Heart right ventricle (tissue), 16 donors: ENCODE measurements around the gene DNAH14. TPM values are rescaled to one million over a fixed set of nuclear protein-coding genes. Genes with fewer than 3 reads are reported as not detected.

ENCODE experiments used
- ATAC-seq, 8 donors: fragments of 200-7000 bp; cut with Tn5 transposase; one replicate each; pipeline ENCODE4 v1.9.1; 2020; ENCODE audit warnings: mild to moderate bottlenecking in 8 of 8, moderate library complexity in 8 of 8, moderate number of reproducible peaks in 1 of 8
- DNase-seq, 2 donors: peaks; one replicate each; pipeline ENCODE4 v3.0.0-alpha.2; 2020
- H3K27ac ChIP-seq, 10 donors: fragments of 200-600 bp; sonication (generic) in 2 of 10; one replicate each; pipeline versions ENCODE4 v1.5.0 to v1.8.0; 2020 to 2022; ENCODE audit warnings: mild to moderate bottlenecking in 3 of 10
- H3K27me3 ChIP-seq, 7 donors: fragments of 200-600 bp; one replicate each; pipeline ENCODE4 v1.8.0; 2021 to 2022; ENCODE audit warnings: mild to moderate bottlenecking in 2 of 7
- H3K36me3 ChIP-seq, 9 donors: fragments of 200-600 bp; sonication (generic) in 1 of 9; one replicate each; pipeline versions ENCODE4 v1.5.0 to v1.8.0; 2020 to 2022; ENCODE audit warnings: mild to moderate bottlenecking in 2 of 9
- H3K4me1 ChIP-seq, 9 donors: fragments of 200-600 bp; sonication (generic) in 1 of 9; one replicate each; pipeline versions ENCODE4 v1.5.0 to v1.8.0; 2020 to 2022; ENCODE audit warnings: mild to moderate bottlenecking in 4 of 9
- H3K4me3 ChIP-seq, 10 donors: fragments of 200-600 bp; sonication (generic) in 2 of 10; one replicate each; pipeline versions ENCODE4 v1.5.0 to v1.8.0; 2020 to 2022; ENCODE audit warnings: mild to moderate bottlenecking in 7 of 10, moderate library complexity in 2 of 10
- H3K9me3 ChIP-seq, 11 donors: fragments of 200-600 bp in 10 of 11; sonication (generic) in 2 of 11; one replicate each; pipeline versions ENCODE4 v1.5.0 to v1.8.0; 2013 to 2022; ENCODE audit warnings: mild to moderate bottlenecking in 2 of 11, control low read depth in 1 of 11, moderate library complexity in 1 of 11
- CTCF ChIP-seq, 9 donors: fragments of 200-600 bp; sonication (generic) in 2 of 9; IDR thresholded peaks; one replicate each; pipeline versions ENCODE4 v1.5.0 to v1.8.0; 2021 to 2022; ENCODE audit warnings: antibody characterized with exemption in 9 of 9, mild to moderate bottlenecking in 5 of 9, moderate library complexity in 1 of 9
- WGBS, 2 donors: extraction: QIAGEN DNeasy Blood & Tissue Kit; methylation state at CpG; one replicate each; pipeline ENCODE4 v1.1.7; 2013; ENCODE audit warnings: inconsistent platforms in 1 of 2; 5-methylcytosine and 5-hydroxymethylcytosine counted together
- intact Hi-C, 10 donors: fragments of 100-400 bp; cut with DNase I; formaldehyde crosslinking; loops; one replicate each; pipeline versions ENCODE4 v1.11.1 to v1.14.2; 2022
- polyA plus RNA-seq, 2 donors: library from polyadenylated mRNA; stranded (reverse); fragments of 200-250 nt; gene quantifications; one replicate each; pipeline ENCODE4 v1.2.3, GENCODE V29; 2013
- total RNA-seq, 10 donors: library from RNA; stranded (reverse); fragmentation: NEBNext Ultra II Directional in 3 of 10; extraction: Animal tissue kit (Norgen Biotek cat#: 25700) in 3 of 10; gene quantifications; one replicate each; pipeline versions ENCODE4 v1.2.1 to v1.2.4, GENCODE V29; 2021 to 2023
- donor health status: Arrhythmogenic right ventricular cardiomyopathy.
- donor health status: ischemic (EF 13 %, LVEDD 7.1; RV severe dilation, severe dysfunction).
- donor health status: healthy with polysubstance abuse.
- donor health status: DM: no; HTN: yes; CAD: no.
- donor health status: DM: no; HTN: no; CAD: no.
- donor health status: ischemic (EF 25% LVEDD 6.9; RV normal size, moderate dysfunction).
- donor health status: ischemic (EF 25% LVEDD 5.7; RV mildly dilated, moderate dysfunction).
- donor health status: healthy.
- donor health status: DM: yes; HTN: yes; CAD: no.
- donor health status: Ischemic cardiomyopathy.
- donor health status: ischemic (EF 35%, LVEDD 5.7; RV mildly dilated, moderate dysfunction).
- donor health status: nonischemic (EF 11% LVEDD 7.7; RV severe dilation, severe dysfunction).
- donor health status: DM: yes; HTN: yes; CAD: no.
- donor health status: PGD.
- donor health status: ischemic (EF 29% LVEDD 5.4; RV normal size, mild dysfunction).
- donor health status: nonischemic (EF 23%, LVEDD 6.1; RV moderate dilation, normal function).

DNAH14 gene
- total and polyA plus RNA-seq, 12 donors: 0.12 to 8.0 (median 2.0) TPM

GRCh38 chr1:225428881-225429455 is 499.5 kb downstream of the DNAH14 start:
- H3K4me1 ChIP-seq: peaks cover 9 to 42% (median 36%) of the 10 kb centered on the region in 9 donors
- WGBS, 2 donors: 19 to 24% methylated on average over 7 of the region's 7 CpGs
- H3K27ac ChIP-seq: peak overlapping the region in 8 of 10 donors; percentile 77 to 97 (median 90)
- DNase-seq (no peak), ATAC-seq (peak in 2 of 8 donors; percentile 9 to 11)
- peaks cover 0 to 12% (median 0%) of the 10 kb centered on the region in 11 donors for H3K9me3 ChIP-seq
- H3K4me3 ChIP-seq: peak overlapping the region; percentile 64 to 98 (median 90)
- intact Hi-C loops: loop anchor here in 1 of 10 donors (2.0 kb wide), 1 partner anchor 16 kb away; no protein-coding TSS in a partner anchor
- no peaks in the 10 kb centered on the region for H3K27me3 ChIP-seq
- no peaks in the 10 kb centered on the region for H3K36me3 ChIP-seq
- TF ChIP-seq CTCF (IDR thresholded peaks at IDR 0.05): no peak

- Histone ChIP-seq H3K9me3 (peaks cover 0 to 12% (median 0%) of the 10 kb centered on the region in 11 donors), H3K27ac (no peak overlapping the region), H3K27me3 (no peaks in the 10 kb centered on the region), H3K36me3 (no peaks in the 10 kb centered on the region), H3K4me3 (no peak overlapping the region), H3K4me1 (peaks cover 9 to 30% (median 25%) of the 10 kb centered on the region in 9 donors)
- no peak for TF ChIP-seq CTCF (IDR thresholded peaks at IDR 0.05)
- DNase-seq (no peak), ATAC-seq (no peak)
- 81 to 82% methylated on average over 7 of the region's 7 CpGs for WGBS, 2 donors
- intact Hi-C loops: no loop called here
Measured at GRCh38 chr1:225430301-225430700, 500.8 kb downstream of the DNAH14 start.

GRCh38 chr1:225431081-225431863 is 501.8 kb downstream of the DNAH14 start:
- Histone ChIP-seq H3K9me3 (peaks cover 0 to 12% (median 0%) of the 10 kb centered on the region in 11 donors), H3K27me3 (no peaks in the 10 kb centered on the region), H3K4me1 (peaks cover 5 to 28% (median 15%) of the 10 kb centered on the region in 9 donors), H3K36me3 (no peaks in the 10 kb centered on the region), H3K27ac (no peak overlapping the region), H3K4me3 (no peak overlapping the region)
- DNase-seq: no peak
- intact Hi-C loops: no loop called here
- WGBS, 2 donors: 95 to 96% methylated on average over 36 of the region's 36 CpGs
- ATAC-seq: no peak
- TF ChIP-seq CTCF (IDR thresholded peaks at IDR 0.05): no peak

GRCh38 chr1:225434046-225434445 is 504.6 kb downstream of the DNAH14 start:
- H3K27me3 ChIP-seq: no peaks in the 10 kb centered on the region
- no peak overlapping the region for H3K27ac ChIP-seq
- H3K9me3 ChIP-seq: peaks cover 0 to 12% (median 0%) of the 10 kb centered on the region in 11 donors
- no peaks in the 10 kb centered on the region for H3K36me3 ChIP-seq
- peaks cover 0 to 13% (median 2%) of the 10 kb centered on the region in 9 donors for H3K4me1 ChIP-seq
- no peak for ATAC-seq
- intact Hi-C loops: no loop called here
- no peak for DNase-seq
- 90 to 96% methylated on average over 5 of the region's 5 CpGs for WGBS, 2 donors
- no peak overlapping the region for H3K4me3 ChIP-seq
- TF ChIP-seq CTCF (IDR thresholded peaks at IDR 0.05): no peak
